KBM-7 (cell line): ENCODE measurements around the gene SDK1.
"Not testable (repeated sequence)": the region's sequence is repeated elsewhere in the genome, so short reads cannot be mapped to it uniquely, and the experiment has no call there.

Source experiments
- DNase-seq: peaks from one replicate; pipeline ENCODE4 v3.0.0-alpha.2; 2015
- in situ Hi-C: fragments of 300-500 bp; cut with MboI; formaldehyde crosslinking; loops from 2 replicates; pipeline ENCODE4 v1.14.3; 2020; ENCODE audit warnings: low sequenced_read_pairs, low pct_unique_long_range_greater_than_20kb, mixed read lengths

The SDK1 gene

DNA sequence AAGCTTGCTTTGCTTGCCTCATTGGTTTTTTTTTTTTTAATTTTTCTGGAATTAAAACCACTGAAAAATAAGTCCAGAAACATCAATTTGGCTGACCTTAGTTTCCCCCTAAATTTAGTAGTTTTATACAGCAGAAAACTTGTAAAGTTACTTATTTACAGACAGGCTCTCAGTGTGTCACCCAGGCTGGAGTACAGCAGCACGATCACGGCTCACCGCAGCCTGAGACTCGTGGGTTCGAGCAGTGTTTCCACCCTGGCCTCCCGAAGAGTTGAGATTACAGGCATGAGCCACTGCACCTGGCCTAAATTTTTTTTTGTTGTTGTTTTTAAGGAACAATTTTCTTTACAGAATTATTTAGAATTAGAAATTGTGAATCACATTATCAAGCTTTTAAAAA, 250.5 kb downstream of the SDK1 start:
- in situ Hi-C loops, result no loop called here
- no peak for DNase-seq

DNA sequence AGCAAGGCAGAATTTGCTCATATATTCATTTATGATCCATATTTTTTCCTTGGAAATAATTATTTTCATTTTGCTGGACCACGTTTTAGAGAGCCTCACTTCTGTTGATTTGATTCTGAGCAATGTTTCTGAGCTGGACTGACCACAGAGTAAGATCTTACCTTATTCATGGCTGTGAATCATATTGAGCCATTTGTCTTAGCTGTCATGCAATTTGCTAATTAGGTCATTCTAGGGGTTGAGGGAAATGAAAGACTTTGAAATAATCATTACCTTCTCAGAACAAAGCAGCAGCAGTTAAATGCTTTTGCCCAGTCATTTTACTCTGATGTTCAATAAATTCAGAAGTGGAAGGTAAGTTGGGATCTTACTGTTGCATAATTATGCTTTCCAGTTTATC, 251.4 kb downstream of the SDK1 start:
- in situ Hi-C loops, result no loop called here
- no peak for DNase-seq

DNA sequence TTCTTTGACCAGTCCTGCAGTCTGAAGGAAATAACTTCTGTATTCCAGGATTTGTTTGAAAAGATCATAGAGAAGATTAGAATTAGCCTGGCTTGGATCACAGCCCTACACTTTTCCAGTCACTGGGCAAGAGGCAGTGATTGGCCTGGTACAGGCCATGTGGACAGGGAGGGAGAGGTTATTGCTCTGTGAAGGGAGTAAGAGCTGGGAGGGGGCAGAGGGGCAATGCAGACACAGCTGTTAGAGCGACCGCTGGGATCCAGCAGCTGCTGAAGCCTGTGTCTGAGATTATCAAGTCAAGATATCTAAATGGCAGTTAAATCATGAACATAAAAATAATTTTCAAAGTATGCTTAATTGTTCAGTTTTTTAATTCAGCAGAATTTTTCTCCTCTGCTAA, 257.3 kb downstream of the SDK1 start:
- no peak for DNase-seq
- in situ Hi-C loops, result no loop called here

DNA sequence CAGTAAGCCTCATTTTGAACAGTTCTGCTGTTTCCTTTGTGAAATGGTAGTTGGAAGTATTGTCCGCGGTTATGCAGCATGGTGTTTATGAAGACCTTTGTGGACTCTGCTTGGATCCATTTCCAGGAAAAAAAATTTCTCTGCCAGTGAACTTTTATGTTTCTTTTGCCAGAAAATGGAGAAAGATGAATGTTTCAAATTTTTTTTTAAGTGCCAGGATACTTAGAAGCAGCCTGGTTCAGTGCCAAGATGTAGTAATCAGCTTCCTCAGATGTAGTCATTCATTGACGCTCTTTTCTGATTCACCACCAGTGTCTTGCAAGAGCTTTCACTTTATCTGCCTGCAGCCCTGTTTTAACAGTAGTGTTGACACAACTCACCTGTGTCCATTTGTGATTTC, 258.2 kb downstream of the SDK1 start:
- in situ Hi-C loops, result no loop called here

DNA sequence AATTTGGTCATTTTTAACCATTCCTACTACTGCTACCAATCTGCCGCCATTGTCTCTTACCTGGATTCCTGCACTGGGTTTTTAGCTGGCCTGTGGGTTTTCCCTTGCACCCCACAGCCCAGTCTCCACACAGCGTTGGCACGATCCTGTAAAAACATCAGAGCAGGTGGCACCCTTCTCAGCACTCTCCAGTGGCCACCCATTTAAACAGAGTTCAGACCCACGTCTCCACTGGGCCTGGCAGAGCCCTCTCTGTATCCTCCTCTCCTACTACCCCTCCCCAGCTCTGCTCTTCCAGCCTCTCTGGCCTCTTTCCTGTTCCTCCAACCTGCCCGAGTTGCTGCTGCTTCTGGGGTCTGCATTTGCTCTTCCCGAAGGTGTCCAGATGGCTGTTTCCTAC, 259.4 kb downstream of the SDK1 start:
- in situ Hi-C loops, result no loop called here

More for the DNA sequence above, 258.2 kb downstream of the SDK1 start:
- DNase-seq, result no peak

DNA sequence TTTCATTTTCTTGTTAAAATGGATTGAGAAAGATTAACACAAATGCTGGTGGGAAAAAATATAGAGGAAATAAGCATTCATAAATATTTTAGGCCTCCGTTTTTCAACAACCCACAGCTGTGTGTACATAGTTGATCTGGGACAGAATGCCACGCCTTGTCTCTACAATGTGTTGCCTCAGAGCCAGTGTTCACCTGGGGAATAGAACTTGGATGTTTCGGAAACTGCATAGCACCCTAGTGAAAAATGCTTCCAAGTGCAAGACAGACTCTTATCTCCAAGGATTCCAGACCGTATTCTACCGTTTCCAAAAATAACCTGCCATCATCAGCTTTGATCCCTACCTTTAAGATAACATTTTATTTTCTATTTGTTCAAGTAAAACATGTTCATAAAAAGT, 260.9 kb downstream of the SDK1 start:
- no peak for DNase-seq
- in situ Hi-C loops, result no loop called here

More for the DNA sequence above, 259.4 kb downstream of the SDK1 start:
- no peak for DNase-seq

DNA sequence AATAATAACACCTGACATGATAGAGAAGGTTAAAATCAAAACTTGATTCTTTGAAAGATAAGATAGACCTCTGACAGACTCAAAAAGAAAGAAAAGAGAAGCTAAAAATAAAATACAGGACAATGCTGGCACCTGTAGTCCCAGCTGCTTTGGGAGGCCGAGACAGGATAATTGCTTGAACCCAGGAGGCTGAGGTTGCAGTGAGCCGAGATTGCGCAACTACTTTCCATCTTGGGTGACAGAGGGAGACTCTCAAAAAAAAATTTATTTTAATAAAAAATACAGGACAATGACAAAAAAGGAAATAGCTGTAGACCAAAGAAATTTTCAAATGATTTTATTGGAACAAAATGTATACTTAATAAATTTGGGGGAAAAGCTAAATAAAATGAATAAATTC, 263.2 kb downstream of the SDK1 start:
- DNase-seq, result no peak
- in situ Hi-C loops, result no loop called here

GRCh38 chr7:3568516-3568915, 267.5 kb downstream of the SDK1 start:
- in situ Hi-C loops, result no loop called here
- DNase-seq, result no peak

DNA sequence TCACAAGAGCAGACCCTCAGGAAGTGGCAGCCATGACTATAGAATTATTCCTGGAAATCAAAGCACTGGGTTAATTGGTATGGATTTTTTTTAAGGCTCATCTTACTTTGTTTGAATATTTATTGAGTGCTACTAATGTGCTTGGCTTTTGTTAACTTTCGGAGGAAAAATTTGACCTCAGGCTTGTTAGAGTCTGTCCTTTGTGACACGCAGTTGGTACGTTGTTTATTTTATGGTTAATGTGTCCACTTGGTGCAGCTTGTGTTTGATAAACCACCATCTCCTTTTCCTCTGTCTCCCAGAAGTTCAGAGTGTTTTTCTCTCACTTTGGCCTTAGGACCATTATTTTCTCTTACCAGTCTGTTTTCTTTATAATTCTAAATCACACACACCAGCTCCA, 268.6 kb downstream of the SDK1 start:
- in situ Hi-C loops, result no loop called here
- no peak for DNase-seq

DNA sequence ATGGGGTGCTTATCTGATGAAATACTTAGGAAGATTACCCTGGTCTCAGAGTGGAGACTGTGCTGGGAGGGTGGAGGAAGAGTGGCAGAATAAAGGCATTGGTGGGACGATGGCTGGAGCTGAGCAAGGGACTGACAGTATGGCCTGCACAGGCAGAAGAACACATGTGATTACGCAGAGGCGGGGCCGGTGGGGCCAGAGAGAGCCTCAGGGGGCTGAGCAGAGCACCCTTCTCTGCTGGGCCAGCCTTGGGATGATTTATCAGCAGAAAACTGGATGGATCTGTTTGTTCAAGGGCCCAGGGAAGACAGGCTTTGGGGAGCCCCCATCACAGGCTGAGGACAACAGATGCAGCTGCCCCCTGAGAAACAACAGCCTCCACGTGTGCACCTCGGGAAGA, 272.1 kb downstream of the SDK1 start:
- DNase-seq, result no peak
- in situ Hi-C loops, result no loop called here

DNA sequence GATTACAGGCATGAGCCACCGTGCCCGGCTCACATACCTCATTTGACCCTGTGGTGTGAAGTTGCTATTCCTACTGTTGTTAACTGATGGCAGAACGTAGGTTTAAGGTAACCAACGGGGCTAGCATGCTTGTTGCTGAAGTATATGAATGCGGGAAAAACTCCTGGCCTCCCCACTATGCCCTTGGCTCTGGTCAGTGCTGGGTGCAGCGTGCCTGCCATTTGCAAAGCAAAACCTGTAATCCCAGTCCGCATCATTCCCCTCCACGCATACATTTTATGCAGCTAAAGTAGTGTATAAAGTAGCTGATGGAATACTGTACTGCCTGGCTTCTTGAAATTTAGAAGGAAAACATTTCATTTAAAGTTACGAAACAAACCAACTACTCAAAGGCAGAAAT, 273.3 kb downstream of the SDK1 start:
- DNase-seq, result no peak
- in situ Hi-C loops, result no loop called here

- in situ Hi-C loops, result no loop called here
These were observed 274.9 kb downstream of the SDK1 start for GRCh38 chr7:3575753-3576531.

DNA sequence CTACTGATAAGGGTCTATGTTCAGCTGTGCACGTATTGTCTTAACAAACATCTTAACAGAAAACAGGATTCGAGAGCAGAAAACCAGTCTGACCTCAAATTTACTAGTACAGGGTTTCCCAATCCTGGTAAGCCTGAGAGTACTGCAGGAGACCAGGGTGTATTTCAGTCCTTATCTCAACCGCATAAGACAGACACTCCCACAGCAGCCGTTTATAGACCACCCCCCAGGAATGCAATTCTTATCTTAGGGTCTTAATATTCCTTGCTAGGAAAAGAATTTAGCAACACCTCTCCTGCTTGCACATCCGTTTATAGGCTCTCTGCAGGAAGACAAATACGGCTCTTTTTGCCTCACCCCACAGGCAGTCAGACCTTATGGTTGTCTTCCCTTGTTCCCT, 277.3 kb downstream of the SDK1 start:
- in situ Hi-C loops, result no loop called here
- peak; percentile 2 for DNase-seq

More at GRCh38 chr7:3575753-3576531, 274.9 kb downstream of the SDK1 start:
- no peak for DNase-seq

DNA sequence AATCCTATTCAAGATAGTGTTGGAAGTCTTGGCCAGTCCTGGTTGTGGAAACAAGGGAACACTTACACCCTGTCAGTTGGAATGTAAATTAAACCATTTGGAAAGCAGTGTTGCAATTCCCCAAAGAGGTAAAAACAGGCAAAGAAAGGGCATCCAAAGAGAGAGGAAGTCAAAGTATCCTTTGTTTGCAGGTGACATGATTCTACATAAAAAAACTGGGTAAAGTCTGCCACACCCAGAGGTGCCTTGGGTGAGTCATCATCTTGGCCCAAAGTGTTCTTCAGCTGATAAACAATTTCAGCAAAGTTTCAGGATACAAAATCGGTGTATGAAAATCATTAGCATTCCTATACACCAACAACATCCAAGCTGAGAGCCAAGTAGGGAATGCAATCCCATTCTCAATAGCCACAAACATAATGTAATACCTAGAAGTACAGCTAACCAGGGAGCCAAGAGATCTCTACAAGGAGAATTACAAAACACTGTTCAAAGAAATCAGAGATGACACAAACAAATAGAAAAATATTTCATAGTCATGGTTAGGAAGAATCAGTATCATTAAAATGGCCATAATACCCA, 278.7 kb downstream of the SDK1 start:
- in situ Hi-C loops, result no loop called here

DNA sequence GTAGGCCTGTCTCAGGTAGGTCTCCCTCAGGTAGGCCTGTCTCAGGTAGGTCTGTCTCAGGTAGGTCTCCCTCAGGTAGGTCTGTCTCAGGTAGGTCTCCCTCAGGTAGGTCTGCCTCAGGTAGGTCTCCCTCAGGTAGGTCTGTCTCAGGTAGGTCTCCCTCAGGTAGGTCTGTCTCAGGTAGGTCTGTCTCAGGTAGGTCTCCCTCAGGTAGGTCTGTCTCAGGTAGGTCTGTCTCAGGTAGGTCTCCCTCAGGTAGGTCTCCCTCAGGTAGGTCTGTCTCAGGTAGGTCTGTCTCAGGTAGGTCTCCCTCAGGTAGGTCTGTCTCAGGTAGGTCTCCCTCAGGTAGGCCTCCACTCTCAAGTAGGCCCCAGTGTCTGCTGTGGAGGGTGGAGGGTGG, 281.1 kb downstream of the SDK1 start:
- DNase-seq, in situ Hi-C loops: not testable (repeated sequence)

More for the DNA sequence above, 278.7 kb downstream of the SDK1 start:
- no peak for DNase-seq

DNA sequence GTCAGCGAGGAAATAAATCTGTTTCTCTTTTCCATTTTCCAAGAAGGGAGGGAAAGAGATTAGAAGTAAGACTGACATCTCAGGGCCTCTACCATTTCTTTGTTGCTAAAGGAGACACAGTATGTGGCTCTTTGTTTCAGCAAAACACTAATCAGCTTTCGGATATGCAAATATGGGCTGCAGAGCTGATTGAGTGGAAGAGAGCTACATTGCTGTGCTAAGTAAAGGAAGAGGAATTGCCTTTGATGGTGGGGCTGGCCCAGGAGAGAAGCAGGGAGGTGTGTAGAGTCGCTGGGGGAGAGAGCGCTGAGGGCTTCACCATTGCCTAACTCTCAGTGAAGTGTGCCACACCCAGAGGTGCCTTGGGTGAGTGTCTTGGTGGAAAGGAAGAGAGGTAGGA, 284.8 kb downstream of the SDK1 start:
- in situ Hi-C loops, result no loop called here

DNA sequence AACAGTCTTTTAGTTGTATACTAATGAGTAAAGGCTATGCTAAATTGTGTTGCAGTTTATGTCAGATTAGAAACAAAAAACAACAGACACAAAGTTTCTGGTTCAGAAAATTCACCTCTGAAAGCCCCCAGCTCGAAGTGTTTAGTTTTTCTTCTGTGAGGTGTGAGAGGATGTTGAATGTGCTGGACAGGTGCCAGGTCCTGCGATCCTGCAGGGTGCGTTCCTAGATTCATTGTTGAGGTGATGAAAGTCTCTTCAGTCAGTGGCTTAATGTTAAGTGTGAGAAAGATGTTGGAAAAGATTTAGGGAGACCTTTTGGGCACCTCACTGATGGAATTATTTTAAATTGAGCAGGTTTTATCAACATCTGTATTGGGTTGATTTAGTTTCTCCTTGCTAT, 287.3 kb downstream of the SDK1 start:
- in situ Hi-C loops, result no loop called here
- DNase-seq, result no peak

More for the DNA sequence above, 284.8 kb downstream of the SDK1 start:
- no peak for DNase-seq

GRCh38 chr7:3589752-3590151, 288.7 kb downstream of the SDK1 start:
- in situ Hi-C loops, result no loop called here
- no peak for DNase-seq

DNA sequence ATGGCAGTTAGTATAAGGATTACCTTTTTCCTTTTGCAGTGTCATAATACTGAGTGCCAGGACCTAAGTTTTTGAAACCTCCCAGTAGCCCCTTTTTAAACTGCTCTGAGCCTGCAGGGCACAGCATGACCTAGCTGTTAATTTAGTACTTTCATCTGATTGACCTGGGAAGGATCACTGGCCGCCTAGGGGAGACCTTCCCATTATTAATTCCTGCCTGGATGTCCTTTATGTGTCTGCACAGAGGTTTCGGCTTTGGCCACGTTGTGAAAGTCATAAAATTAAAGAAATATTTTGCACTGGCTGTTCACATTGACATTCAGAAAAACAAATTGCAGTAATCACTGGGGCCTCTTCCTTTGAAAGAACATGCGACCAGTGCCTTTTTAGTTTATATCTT, 290.2 kb downstream of the SDK1 start:
- no peak for DNase-seq
- in situ Hi-C loops, result no loop called here

DNA sequence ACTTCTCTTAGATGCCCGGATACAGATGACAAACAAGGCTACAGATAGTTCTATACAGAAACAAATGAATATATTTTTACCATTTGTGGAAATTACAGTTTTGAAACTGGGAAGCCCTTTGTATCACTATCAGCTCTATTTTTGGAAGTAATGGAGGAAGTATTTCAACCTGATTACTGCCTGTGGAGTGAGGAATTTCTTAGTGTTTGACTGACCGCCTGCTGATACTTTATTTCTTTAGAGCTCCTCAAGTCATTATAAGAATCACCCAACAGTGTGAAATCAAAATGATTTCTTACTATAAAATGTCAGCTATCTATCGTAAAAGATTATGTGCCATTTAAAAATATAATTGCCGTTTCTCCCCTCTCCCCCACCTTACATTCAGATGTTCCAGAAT, 290.9 kb downstream of the SDK1 start:
- DNase-seq, result no peak
- in situ Hi-C loops, result no loop called here
